Esophagus squamous epithelium (tissue), 4 donors: ENCODE results near the gene TMEM212.

Experiments
- POLR2A ChIP-seq, 4 donors: fragments of 450-650 bp; IDR thresholded peaks; one replicate each; pipeline ENCODE4 v1.6.1; 2017; ENCODE audit warnings: antibody characterized with exemption in 4 of 4, mild to moderate bottlenecking in 4 of 4, moderate library complexity in 3 of 4
- TF ChIP-seq, protein P1 (sequence below), 6 experiments: fragments of 450-650 bp in 4 of 6; fragments of 200-600 bp in 2 of 6; sonication (generic) in 2 of 6; IDR thresholded peaks; one replicate each; pipeline ENCODE4 v1.5.1; 2016 to 2019; ENCODE audit warnings: antibody characterized with exemption in 6 of 6, mild to moderate bottlenecking in 4 of 6, moderate library complexity in 4 of 6

DNA sequence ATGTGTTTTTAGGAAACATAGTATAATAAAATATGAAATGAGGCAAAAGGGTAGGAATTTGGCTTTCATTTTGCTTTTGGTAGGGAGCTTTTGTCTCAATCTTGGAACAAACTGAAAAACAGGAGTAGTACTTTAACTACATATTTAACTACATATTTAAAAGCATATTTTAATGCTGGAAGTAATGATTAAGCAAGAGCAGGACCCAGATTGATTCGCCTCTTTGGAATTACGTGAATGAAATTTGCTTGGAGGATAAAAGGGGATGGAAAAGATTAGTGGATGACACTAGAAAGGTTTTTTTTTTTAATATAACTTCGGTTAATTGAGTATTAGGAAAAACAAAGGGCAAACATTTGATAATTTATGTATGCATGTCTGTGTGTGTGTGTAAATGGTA, 11.2 kb upstream of the TMEM212 start:
- TF ChIP-seq, protein P1, sequence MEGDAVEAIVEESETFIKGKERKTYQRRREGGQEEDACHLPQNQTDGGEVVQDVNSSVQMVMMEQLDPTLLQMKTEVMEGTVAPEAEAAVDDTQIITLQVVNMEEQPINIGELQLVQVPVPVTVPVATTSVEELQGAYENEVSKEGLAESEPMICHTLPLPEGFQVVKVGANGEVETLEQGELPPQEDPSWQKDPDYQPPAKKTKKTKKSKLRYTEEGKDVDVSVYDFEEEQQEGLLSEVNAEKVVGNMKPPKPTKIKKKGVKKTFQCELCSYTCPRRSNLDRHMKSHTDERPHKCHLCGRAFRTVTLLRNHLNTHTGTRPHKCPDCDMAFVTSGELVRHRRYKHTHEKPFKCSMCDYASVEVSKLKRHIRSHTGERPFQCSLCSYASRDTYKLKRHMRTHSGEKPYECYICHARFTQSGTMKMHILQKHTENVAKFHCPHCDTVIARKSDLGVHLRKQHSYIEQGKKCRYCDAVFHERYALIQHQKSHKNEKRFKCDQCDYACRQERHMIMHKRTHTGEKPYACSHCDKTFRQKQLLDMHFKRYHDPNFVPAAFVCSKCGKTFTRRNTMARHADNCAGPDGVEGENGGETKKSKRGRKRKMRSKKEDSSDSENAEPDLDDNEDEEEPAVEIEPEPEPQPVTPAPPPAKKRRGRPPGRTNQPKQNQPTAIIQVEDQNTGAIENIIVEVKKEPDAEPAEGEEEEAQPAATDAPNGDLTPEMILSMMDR (IDR thresholded peaks at IDR 0.05), result no peak
- TF ChIP-seq POLR2A (IDR thresholded peaks at IDR 0.05), result no peak
